Measurements from ENCODE around the gene NFASC. TPM values are rescaled to one million over a fixed set of nuclear protein-coding genes. Genes with fewer than 3 reads are reported as not detected.

The NFASC gene
- polyA plus RNA-seq, 3 donors = 0.08 TPM; not detected in 2

- Histone ChIP-seq H3K27ac (ENCODE audit: low read depth in 1 of 2, low read length in 2 of 2) (no peak overlapping the region), H3K9me3 (replicated peaks in 1 of 2; ENCODE audit: control insufficient read depth in 1 of 2, insufficient read depth in 1 of 2, low read length in 2 of 2) (no peaks in the 10 kb centered on the region), H3K4me1 (ENCODE audit: control insufficient read depth in 1 of 2, insufficient read depth in 2 of 2, low read length in 2 of 2) (no peaks in the 10 kb centered on the region), H3K36me3 (replicated peaks in 1 of 2; ENCODE audit: control insufficient read depth in 1 of 2, insufficient read depth in 2 of 2, low read length in 2 of 2) (no peaks in the 10 kb centered on the region), H3K9ac (ENCODE audit: insufficient read depth, low read length, poor library complexity, severe bottlenecking) (no peak overlapping the region), H2AFZ (ENCODE audit: insufficient read depth, low read depth, low read length, poor library complexity, severe bottlenecking) (no peak overlapping the region), H3K27me3 (ENCODE audit: control insufficient read depth in 2 of 2, insufficient read depth in 2 of 2, low read length in 2 of 2) (peaks cover 7 to 18% of the 10 kb centered on the region in 2 donors), H3K4me2 (replicated peaks; ENCODE audit: extremely low read depth, low read length, poor library complexity, severe bottlenecking) (no peak overlapping the region), H3K4me3 (replicated peaks in 1 of 3; ENCODE audit: low read depth in 2 of 3, low read length in 3 of 3) (no peak overlapping the region), H3K79me2 (ENCODE audit: insufficient read depth, low read length) (no peaks in the 10 kb centered on the region), H4K20me1 (ENCODE audit: insufficient read depth, low read length) (no peaks in the 10 kb centered on the region)
- Mint-ChIP-seq H3K27me3 (ENCODE audit: low read depth in 3 of 3) (peaks cover 23 to 32% (median 28%) of the 10 kb centered on the region in 3 donors), H3K4me1 (no peaks in the 10 kb centered on the region), H3K27ac (no peak overlapping the region), H3K4me3 (no peak overlapping the region), H3K9me3 (peaks cover 0 to 3% (median 1%) of the 10 kb centered on the region in 7 donors), H3K36me3 (no peaks in the 10 kb centered on the region)
- intact Hi-C loops (cut with micrococcal nuclease) = no loop called here
- DNase-seq = no peak
- TF ChIP-seq CTCF (IDR thresholded peaks at IDR 0.05) = no peak
- WGBS (ENCODE audit: insufficient coverage) = 96% methylated on average over 6 of the region's 6 CpGs
These were observed 167.6 kb downstream of the NFASC start for GRCh38 chr1:205038132-205038786.

GRCh38 chr1:205041001-205041715 is 170.5 kb downstream of the NFASC start:
- 59% methylated on average over 4 of the region's 4 CpGs for WGBS (ENCODE audit: insufficient coverage)
- Histone ChIP-seq H3K27ac (ENCODE audit: low read depth in 1 of 2, low read length in 2 of 2) (no peak overlapping the region), H3K9ac (ENCODE audit: insufficient read depth, low read length, poor library complexity, severe bottlenecking) (no peak overlapping the region), H2AFZ (ENCODE audit: insufficient read depth, low read depth, low read length, poor library complexity, severe bottlenecking) (no peak overlapping the region), H3K4me2 (replicated peaks; ENCODE audit: extremely low read depth, low read length, poor library complexity, severe bottlenecking) (no peak overlapping the region), H4K20me1 (ENCODE audit: insufficient read depth, low read length) (no peaks in the 10 kb centered on the region), H3K36me3 (replicated peaks in 1 of 2; ENCODE audit: control insufficient read depth in 1 of 2, insufficient read depth in 2 of 2, low read length in 2 of 2) (no peaks in the 10 kb centered on the region), H3K4me3 (replicated peaks in 1 of 3; ENCODE audit: low read depth in 2 of 3, low read length in 3 of 3) (no peak overlapping the region), H3K4me1 (ENCODE audit: control insufficient read depth in 1 of 2, insufficient read depth in 2 of 2, low read length in 2 of 2) (no peaks in the 10 kb centered on the region), H3K79me2 (ENCODE audit: insufficient read depth, low read length) (no peaks in the 10 kb centered on the region), H3K27me3 (ENCODE audit: control insufficient read depth in 2 of 2, insufficient read depth in 2 of 2, low read length in 2 of 2) (peaks cover 20 to 46% of the 10 kb centered on the region in 2 donors), H3K9me3 (replicated peaks in 1 of 2; ENCODE audit: control insufficient read depth in 1 of 2, insufficient read depth in 1 of 2, low read length in 2 of 2) (peaks cover 0 to 11% of the 10 kb centered on the region in 2 donors)
- Mint-ChIP-seq H3K36me3 (no peaks in the 10 kb centered on the region), H3K27me3 (ENCODE audit: low read depth in 3 of 3) (peaks cover 52 to 59% (median 54%) of the 10 kb centered on the region in 3 donors), H3K4me1 (no peaks in the 10 kb centered on the region), H3K9me3 (peaks cover 0 to 3% (median 0%) of the 10 kb centered on the region in 7 donors), H3K27ac (no peak overlapping the region), H3K4me3 (peak overlapping the region in 1 of 2 donors; percentile 6)
- DNase-seq = no peak
- intact Hi-C loops (cut with micrococcal nuclease) = no loop called here
- no peak for TF ChIP-seq CTCF (IDR thresholded peaks at IDR 0.05)

Measured in CD14-positive monocyte (primary cell).